HUES6 (cell line): ENCODE results near the gene DDIT3.
"Not testable (repeated sequence)": the region's sequence is repeated elsewhere in the genome, so short reads cannot be mapped to it uniquely, and the experiment has no call there.

Experiments
- H3K27ac ChIP-seq: 2 replicates; pipeline ENCODE4 v1.7.0; 2013; ENCODE audit warnings: low read depth, mild to moderate bottlenecking, low read length, inconsistent platforms
- H3K27me3 ChIP-seq: 2 replicates; pipeline ENCODE4 v1.6.1; 2013; ENCODE audit warnings: low read length; ENCODE audit not compliant: control insufficient read depth, insufficient read depth
- H3K36me3 ChIP-seq: 2 replicates; pipeline ENCODE4 v1.6.1; 2013; ENCODE audit warnings: low read length; ENCODE audit not compliant: control insufficient read depth, insufficient read depth
- H3K4me1 ChIP-seq: 2 replicates; pipeline ENCODE4 v1.6.1; 2013; ENCODE audit warnings: low read length; ENCODE audit not compliant: control insufficient read depth, insufficient read depth
- H3K4me3 ChIP-seq: 2 replicates; pipeline ENCODE4 v1.5.1; 2013; ENCODE audit warnings: low read depth, low read length
- H3K9ac ChIP-seq: one replicate; pipeline ENCODE4 v1.6.1; 2013; ENCODE audit warnings: mild to moderate bottlenecking, low read length
- H3K9me3 ChIP-seq: 2 replicates; pipeline ENCODE4 v1.6.1; 2013; ENCODE audit warnings: low read depth, low read length; ENCODE audit not compliant: control insufficient read depth, insufficient read depth

Gene DDIT3

GRCh38 chr12:57520053-57520818 is at the start of gene DDIT3:
DDIT3 (minus strand) TSS chr12:57520514; CDS start chr12:57517406, 3,108 bp downstream.
- H3K9ac ChIP-seq = peak within 1 kb of the TSS; percentile 99
- H3K4me3 ChIP-seq = peak within 1 kb of the TSS; percentile 92
- H3K27me3 ChIP-seq = no peaks in the 10 kb centered on the region
- H3K36me3 ChIP-seq = peaks cover 55% of the 10 kb centered on the region
- peaks cover 29% of the 10 kb centered on the region for H3K4me1 ChIP-seq
- no peaks in the 10 kb centered on the region for H3K9me3 ChIP-seq
- H3K27ac ChIP-seq = peak within 1 kb of the TSS; percentile 84

GRCh38 chr12:57569858-57570257 is 49.5 kb upstream of the DDIT3 start:
- Histone ChIP-seq H3K36me3 (peaks cover 35% of the 10 kb centered on the region), H3K27me3 (no peaks in the 10 kb centered on the region), H3K4me3 (no peak overlapping the region), H3K9me3 (no peaks in the 10 kb centered on the region), H3K4me1 (no peaks in the 10 kb centered on the region), H3K9ac (peak overlapping the region; percentile 2), H3K27ac (no peak overlapping the region)

GRCh38 chr12:57568838-57569237 is 48.5 kb upstream of the DDIT3 start:
- no peaks in the 10 kb centered on the region for H3K4me1 ChIP-seq
- no peaks in the 10 kb centered on the region for H3K9me3 ChIP-seq
- no peak overlapping the region for H3K9ac ChIP-seq
- H3K36me3 ChIP-seq = peaks cover 35% of the 10 kb centered on the region
- H3K27ac ChIP-seq = no peak overlapping the region
- H3K27me3 ChIP-seq = no peaks in the 10 kb centered on the region
- H3K4me3 ChIP-seq = no peak overlapping the region

DNA sequence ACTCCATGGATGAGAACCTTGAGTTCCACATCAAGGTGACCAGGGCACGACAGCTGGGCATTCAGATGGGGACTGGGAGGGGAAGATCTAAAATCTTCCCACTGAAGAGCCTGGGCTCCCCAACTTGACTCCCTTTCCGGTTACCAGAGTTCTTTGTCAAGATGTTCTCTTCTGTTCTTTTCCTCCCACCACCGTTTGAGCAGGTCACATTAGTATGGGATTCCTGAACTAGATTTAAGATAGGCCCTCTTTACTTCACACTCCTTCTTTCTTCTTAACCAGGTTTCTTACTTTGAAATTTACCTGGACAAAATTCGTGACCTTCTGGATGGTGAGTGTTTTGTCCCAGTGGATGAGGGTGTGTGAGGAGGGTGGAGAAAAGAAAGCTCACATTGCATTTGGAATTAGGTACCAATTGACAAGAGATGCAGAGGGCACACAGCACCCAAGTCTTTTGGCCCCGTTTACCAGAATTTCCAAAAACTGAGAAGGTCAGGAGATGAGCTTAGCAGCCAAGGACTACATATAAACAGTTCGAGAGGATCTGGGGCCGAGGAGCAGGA is 43.9 kb upstream of the DDIT3 start:
- Histone ChIP-seq H3K27me3 (no peaks in the 10 kb centered on the region), H3K27ac (no peak overlapping the region), H3K9me3 (no peaks in the 10 kb centered on the region), H3K36me3 (peaks cover 14% of the 10 kb centered on the region), H3K4me3 (no peak overlapping the region), H3K4me1 (no peaks in the 10 kb centered on the region), H3K9ac (no peak overlapping the region)

- Histone ChIP-seq H3K4me1 (no peaks in the 10 kb centered on the region), H3K4me3 (no peak overlapping the region), H3K9me3 (no peaks in the 10 kb centered on the region), H3K36me3 (peaks cover 7% of the 10 kb centered on the region; the same call in 1 of the 2 replicates), H3K9ac (no peak overlapping the region), H3K27ac (no peak overlapping the region), H3K27me3 (no peaks in the 10 kb centered on the region)
These were observed 43.0 kb upstream of the DDIT3 start for GRCh38 chr12:57563358-57563757.

DNA sequence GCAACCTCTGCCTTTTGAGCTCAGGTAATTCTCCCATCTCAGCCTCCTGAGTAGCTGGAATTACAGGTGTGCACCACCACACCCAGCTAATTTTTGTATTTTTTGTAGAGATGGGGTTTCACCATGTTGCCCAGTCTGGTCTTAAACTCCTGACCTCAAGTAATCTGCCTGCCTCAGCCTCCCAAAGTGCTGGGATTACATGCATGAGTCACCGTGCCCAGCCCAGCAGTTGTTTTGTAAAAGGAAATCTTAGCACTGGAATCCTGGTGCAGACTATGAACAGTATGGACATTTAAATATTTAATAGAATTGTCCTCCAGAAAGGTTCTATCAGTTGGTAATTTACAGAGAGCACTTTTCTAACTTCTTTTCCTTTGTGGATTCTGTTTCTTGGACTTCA is 40.8 kb upstream of the DDIT3 start:
- not testable (repeated sequence) for H3K27me3 ChIP-seq, H3K9ac ChIP-seq, H3K9me3 ChIP-seq, H3K4me1 ChIP-seq, H3K27ac ChIP-seq, H3K36me3 ChIP-seq, H3K4me3 ChIP-seq

- Histone ChIP-seq H3K36me3 (peaks cover 7% of the 10 kb centered on the region; the same call in 1 of the 2 replicates), H3K27ac (no peak overlapping the region), H3K27me3 (no peaks in the 10 kb centered on the region), H3K4me3 (no peak overlapping the region), H3K9ac (no peak overlapping the region), H3K9me3 (no peaks in the 10 kb centered on the region), H3K4me1 (no peaks in the 10 kb centered on the region)
These were observed 40.2 kb upstream of the DDIT3 start for GRCh38 chr12:57560516-57560915.

DNA sequence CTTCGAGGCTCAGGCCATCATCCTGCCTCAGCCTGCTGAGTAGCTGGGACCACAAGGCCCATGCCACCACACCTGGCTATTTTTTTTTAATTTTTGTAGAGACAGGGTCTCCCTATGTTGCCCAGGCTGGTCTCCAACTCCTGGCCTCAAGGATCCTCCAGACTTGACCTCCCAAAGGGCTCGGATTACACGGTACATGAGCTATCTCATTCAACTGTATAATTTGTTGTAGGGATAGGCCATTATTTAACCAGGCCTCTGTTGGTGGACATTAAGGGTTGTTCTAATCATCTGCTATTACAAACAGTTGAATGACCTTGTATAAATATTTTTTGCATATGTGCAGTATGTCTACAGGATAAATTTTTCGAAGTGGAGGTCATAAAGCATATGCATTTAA is 38.5 kb upstream of the DDIT3 start:
- H3K27me3 ChIP-seq = no peaks in the 10 kb centered on the region
- H3K9ac ChIP-seq = no peak overlapping the region
- H3K4me1 ChIP-seq = no peaks in the 10 kb centered on the region
- H3K27ac ChIP-seq = no peak overlapping the region
- H3K4me3 ChIP-seq = no peak overlapping the region
- H3K36me3 ChIP-seq = peaks cover 4% of the 10 kb centered on the region; the same call in 1 of the 2 replicates
- no peaks in the 10 kb centered on the region for H3K9me3 ChIP-seq

- no peak overlapping the region for H3K27ac ChIP-seq
- peaks cover 14% of the 10 kb centered on the region; the same call in 1 of the 2 replicates for H3K4me1 ChIP-seq
- no peak overlapping the region for H3K4me3 ChIP-seq
- H3K9me3 ChIP-seq = no peaks in the 10 kb centered on the region
- H3K36me3 ChIP-seq = no peaks in the 10 kb centered on the region
- peaks cover 15% of the 10 kb centered on the region; the same call in 1 of the 2 replicates for H3K27me3 ChIP-seq
- H3K9ac ChIP-seq = no peak overlapping the region
These were observed 34.6 kb upstream of the DDIT3 start for GRCh38 chr12:57554897-57555296.

DNA sequence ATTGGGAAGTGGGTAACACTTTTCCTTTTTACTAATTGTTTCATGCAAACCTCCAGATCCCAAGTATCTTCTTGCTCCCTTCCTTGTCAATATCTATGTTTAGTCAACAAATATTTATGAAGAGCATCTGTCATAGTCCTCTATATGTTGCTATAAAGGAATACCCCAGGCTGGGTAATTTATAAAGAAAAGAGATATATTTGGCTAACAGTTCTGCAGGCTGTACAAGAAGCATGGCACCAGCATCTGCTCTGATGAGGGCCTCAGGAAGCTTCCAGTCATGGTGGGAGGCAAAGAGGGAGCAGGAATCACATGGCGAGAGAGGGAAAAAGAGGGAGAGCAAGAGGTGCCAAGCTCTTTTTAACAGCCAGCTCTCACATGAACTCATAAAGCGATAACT is 34.1 kb upstream of the DDIT3 start:
- H3K27ac ChIP-seq = no peak overlapping the region
- no peaks in the 10 kb centered on the region for H3K9me3 ChIP-seq
- H3K36me3 ChIP-seq = no peaks in the 10 kb centered on the region
- H3K27me3 ChIP-seq = peaks cover 16% of the 10 kb centered on the region
- no peak overlapping the region for H3K9ac ChIP-seq
- H3K4me3 ChIP-seq = no peak overlapping the region
- peaks cover 15% of the 10 kb centered on the region for H3K4me1 ChIP-seq

DNA sequence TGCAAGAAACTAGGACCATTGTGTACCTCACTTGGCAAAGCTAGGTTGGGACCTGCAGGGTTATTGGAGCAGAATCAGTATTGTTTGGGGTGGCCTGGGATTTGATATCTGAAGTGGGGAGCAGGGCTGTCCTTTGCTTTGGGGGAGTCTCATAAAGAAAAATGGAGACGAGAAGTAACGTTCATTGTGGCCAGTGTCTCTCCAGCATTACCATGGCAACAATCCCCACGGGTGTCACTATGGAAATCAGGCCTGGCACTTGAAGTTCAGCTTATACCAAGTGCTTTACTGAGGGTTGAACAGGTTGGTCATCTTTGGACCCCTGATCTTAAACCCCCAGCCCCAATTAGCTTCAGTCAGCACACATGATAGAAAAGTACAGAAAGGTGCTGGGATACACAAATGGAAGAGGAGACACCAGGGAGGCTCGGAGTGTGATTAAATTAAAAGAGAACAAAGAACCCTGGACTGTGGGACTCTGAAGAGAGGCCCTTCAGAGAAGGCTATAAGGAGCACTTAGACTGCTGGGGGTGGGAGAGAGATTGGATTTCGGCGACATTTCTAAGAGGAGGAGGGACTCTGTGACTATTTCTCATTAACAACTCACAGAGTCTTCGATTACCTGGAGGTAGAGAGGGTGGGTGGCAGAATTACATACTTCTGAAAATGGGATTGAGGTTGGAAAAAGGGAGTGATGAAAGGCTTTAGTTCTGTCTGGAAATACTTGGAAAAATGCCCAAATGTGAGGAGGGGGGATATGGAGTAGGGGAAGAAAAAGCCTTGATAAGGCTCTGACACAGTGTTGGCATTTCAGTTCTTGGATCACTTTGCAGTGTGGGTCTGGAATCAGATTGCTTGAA is 33.3 kb upstream of the DDIT3 start:
- Histone ChIP-seq H3K36me3 (no peaks in the 10 kb centered on the region), H3K27me3 (peaks cover 25% of the 10 kb centered on the region), H3K4me3 (no peak overlapping the region), H3K4me1 (peaks cover 19% of the 10 kb centered on the region), H3K27ac (no peak overlapping the region), H3K9ac (no peak overlapping the region), H3K9me3 (no peaks in the 10 kb centered on the region)
